Measurements from ENCODE around the gene FSTL5. TPM values are rescaled to one million over a fixed set of nuclear protein-coding genes. Genes with fewer than 3 reads are reported as not detected.
"Not testable (repeated sequence)": the region's sequence is repeated elsewhere in the genome, so short reads cannot be mapped to it uniquely, and the experiment has no call there.

Gene FSTL5
- total RNA-seq, 1 experiment from 2014 or later = not detected

GRCh38 chr4:161767116-161767515, 396.7 kb downstream of the FSTL5 start:
- intact Hi-C loops (cut with micrococcal nuclease) = no loop called here
- Mint-ChIP-seq H3K36me3 (ENCODE audit: insufficient read depth, unreplicated experiment) (no peaks in the 10 kb centered on the region), H3K27ac (ENCODE audit: low read depth, unreplicated experiment) (no peak overlapping the region), H3K4me1 (ENCODE audit: insufficient read depth, unreplicated experiment) (peaks cover 26% of the 10 kb centered on the region), H3K27me3 (ENCODE audit: insufficient read depth, unreplicated experiment) (no peaks in the 10 kb centered on the region), H3K9me3 (ENCODE audit: unreplicated experiment) (no peaks in the 10 kb centered on the region), H3K4me3 (ENCODE audit: unreplicated experiment) (peak overlapping the region; percentile 8)
- DNase-seq (ENCODE audit: unreplicated experiment) = peak; percentile 80
- ChIA-PET CTCF (interaction anchor here (0.7 kb wide), 1 partner anchor 8 kb away, joined by 3 read pairs; no protein-coding TSS in a partner anchor), POLR2A (no interaction called here)
- TF ChIP-seq, protein P1, sequence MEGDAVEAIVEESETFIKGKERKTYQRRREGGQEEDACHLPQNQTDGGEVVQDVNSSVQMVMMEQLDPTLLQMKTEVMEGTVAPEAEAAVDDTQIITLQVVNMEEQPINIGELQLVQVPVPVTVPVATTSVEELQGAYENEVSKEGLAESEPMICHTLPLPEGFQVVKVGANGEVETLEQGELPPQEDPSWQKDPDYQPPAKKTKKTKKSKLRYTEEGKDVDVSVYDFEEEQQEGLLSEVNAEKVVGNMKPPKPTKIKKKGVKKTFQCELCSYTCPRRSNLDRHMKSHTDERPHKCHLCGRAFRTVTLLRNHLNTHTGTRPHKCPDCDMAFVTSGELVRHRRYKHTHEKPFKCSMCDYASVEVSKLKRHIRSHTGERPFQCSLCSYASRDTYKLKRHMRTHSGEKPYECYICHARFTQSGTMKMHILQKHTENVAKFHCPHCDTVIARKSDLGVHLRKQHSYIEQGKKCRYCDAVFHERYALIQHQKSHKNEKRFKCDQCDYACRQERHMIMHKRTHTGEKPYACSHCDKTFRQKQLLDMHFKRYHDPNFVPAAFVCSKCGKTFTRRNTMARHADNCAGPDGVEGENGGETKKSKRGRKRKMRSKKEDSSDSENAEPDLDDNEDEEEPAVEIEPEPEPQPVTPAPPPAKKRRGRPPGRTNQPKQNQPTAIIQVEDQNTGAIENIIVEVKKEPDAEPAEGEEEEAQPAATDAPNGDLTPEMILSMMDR (IDR thresholded peaks at IDR 0.05; ENCODE audit: unreplicated experiment) = no peak
- no TSS peak for BruUV-seq (replicated peaks)

- no peaks in the 10 kb centered on the region for H3K27me3 Mint-ChIP-seq (ENCODE audit: insufficient read depth, unreplicated experiment)
- intact Hi-C loops (cut with micrococcal nuclease) = no loop called here
- H3K4me1 Mint-ChIP-seq (ENCODE audit: insufficient read depth, unreplicated experiment) = peaks cover 26% of the 10 kb centered on the region
- H3K9me3 Mint-ChIP-seq (ENCODE audit: unreplicated experiment) = no peaks in the 10 kb centered on the region
- H3K4me3 Mint-ChIP-seq (ENCODE audit: unreplicated experiment) = no peak overlapping the region
- ChIA-PET POLR2A (no interaction called here), CTCF (no interaction called here)
- peak; percentile 77 for DNase-seq (ENCODE audit: unreplicated experiment)
- BruUV-seq (replicated peaks) = no TSS peak
- TF ChIP-seq, protein P1 (IDR thresholded peaks at IDR 0.05; ENCODE audit: unreplicated experiment) = no peak
- H3K36me3 Mint-ChIP-seq (ENCODE audit: insufficient read depth, unreplicated experiment) = no peaks in the 10 kb centered on the region
- no peak overlapping the region for H3K27ac Mint-ChIP-seq (ENCODE audit: low read depth, unreplicated experiment)
Observed at GRCh38 chr4:161762796-161763195, 401.0 kb downstream of the FSTL5 start.

DNA sequence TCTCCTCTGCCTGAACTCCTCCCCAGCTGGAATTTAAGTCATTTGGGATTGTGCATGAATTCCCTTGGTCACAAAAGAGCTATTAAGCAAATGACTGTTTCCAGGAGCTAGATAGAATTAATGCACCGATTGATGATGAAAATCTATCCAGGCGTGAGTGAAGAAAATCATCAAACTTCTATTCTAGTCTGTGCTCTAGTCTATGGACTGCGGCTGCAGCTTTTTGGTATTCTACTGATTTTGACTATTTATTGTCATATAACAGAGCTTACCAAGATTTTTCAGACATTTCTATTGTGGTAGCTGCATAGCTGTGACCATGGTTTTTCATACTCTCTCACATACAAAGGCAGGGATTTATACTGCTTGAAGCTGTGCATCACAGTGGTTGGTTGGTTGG, 403.8 kb downstream of the FSTL5 start:
- intact Hi-C loops (cut with micrococcal nuclease) = no loop called here
- Mint-ChIP-seq H3K27ac (ENCODE audit: low read depth, unreplicated experiment) (no peak overlapping the region), H3K9me3 (ENCODE audit: unreplicated experiment) (no peaks in the 10 kb centered on the region), H3K36me3 (ENCODE audit: insufficient read depth, unreplicated experiment) (no peaks in the 10 kb centered on the region), H3K4me3 (ENCODE audit: unreplicated experiment) (no peak overlapping the region), H3K27me3 (ENCODE audit: insufficient read depth, unreplicated experiment) (no peaks in the 10 kb centered on the region), H3K4me1 (ENCODE audit: insufficient read depth, unreplicated experiment) (peaks cover 14% of the 10 kb centered on the region)
- TF ChIP-seq, protein P1 (IDR thresholded peaks at IDR 0.05; ENCODE audit: unreplicated experiment) = no peak
- ChIA-PET CTCF (interaction anchor here (0.7 kb wide), 1 partner anchor 31 kb away, joined by 3 read pairs; no protein-coding TSS in a partner anchor), POLR2A (no interaction called here)
- BruUV-seq (replicated peaks) = no TSS peak
- no peak for DNase-seq (ENCODE audit: unreplicated experiment)

- CTCF ChIA-PET; H3K4me1 Mint-ChIP-seq (ENCODE audit: insufficient read depth, unreplicated experiment); DNase-seq (ENCODE audit: unreplicated experiment); H3K4me3 Mint-ChIP-seq (ENCODE audit: unreplicated experiment); BruUV-seq (replicated peaks); POLR2A ChIA-PET; H3K27me3 Mint-ChIP-seq (ENCODE audit: insufficient read depth, unreplicated experiment); H3K36me3 Mint-ChIP-seq (ENCODE audit: insufficient read depth, unreplicated experiment); H3K27ac Mint-ChIP-seq (ENCODE audit: low read depth, unreplicated experiment); intact Hi-C loops (cut with micrococcal nuclease); H3K9me3 Mint-ChIP-seq (ENCODE audit: unreplicated experiment): not testable (repeated sequence)
Observed at GRCh38 chr4:161758412-161758811, 405.4 kb downstream of the FSTL5 start.

- Mint-ChIP-seq H3K4me1 (ENCODE audit: insufficient read depth, unreplicated experiment) (no peaks in the 10 kb centered on the region), H3K9me3 (ENCODE audit: unreplicated experiment) (no peaks in the 10 kb centered on the region), H3K36me3 (ENCODE audit: insufficient read depth, unreplicated experiment) (no peaks in the 10 kb centered on the region), H3K27me3 (ENCODE audit: insufficient read depth, unreplicated experiment) (no peaks in the 10 kb centered on the region), H3K4me3 (ENCODE audit: unreplicated experiment) (no peak overlapping the region), H3K27ac (ENCODE audit: low read depth, unreplicated experiment) (no peak overlapping the region)
- ChIA-PET CTCF (interaction anchor here (0.9 kb wide), 1 partner anchor 69 kb away, joined by 3 read pairs; no protein-coding TSS in a partner anchor), POLR2A (interaction anchor here (0.6 to 1.1 kb wide), 2 partner anchors 15 to 216 kb away, joined by 3 read pairs; no protein-coding TSS in a partner anchor)
- TF ChIP-seq, protein P1 (IDR thresholded peaks at IDR 0.05; ENCODE audit: unreplicated experiment) = no peak
- no peak for DNase-seq (ENCODE audit: unreplicated experiment)
- no TSS peak for BruUV-seq (replicated peaks)
- intact Hi-C loops (cut with micrococcal nuclease) = no loop called here
Observed at GRCh38 chr4:161728929-161729328, 434.9 kb downstream of the FSTL5 start.
